Stimulated activated effector memory CD8-positive, alpha-beta T cell treated with anti-CD3 and anti-CD28 coated beads, Interleukin-12 subunit alpha, Interleukin-12 subunit beta, amount 100 ng/mL, for 72 hours (primary cell): ENCODE measurements around the gene ITGBL1.

Experiments used
- ATAC-seq: fragments of 150-1000 bp; cut with Tn5 transposase; 2 replicates; pipeline ENCODE4 v1.10.0; 2021
- DNase-seq, 2 donors: peaks; one replicate each; pipeline ENCODE4 v3.0.0; 2021 to 2022; ENCODE audit warnings: low spot score in 2 of 2
- H3K27ac Mint-ChIP-seq: one replicate; pipeline ENCODE4 v1.8.0; 2022; ENCODE audit warnings: mild to moderate bottlenecking, mixed read lengths
- H3K36me3 Mint-ChIP-seq: one replicate; pipeline ENCODE4 v1.8.0; 2022; ENCODE audit warnings: mild to moderate bottlenecking, mixed read lengths
- H3K4me1 Mint-ChIP-seq: one replicate; pipeline ENCODE4 v1.8.0; 2022; ENCODE audit warnings: mixed read lengths
- H3K4me3 Mint-ChIP-seq: one replicate; pipeline ENCODE4 v1.8.0; 2022; ENCODE audit warnings: mild to moderate bottlenecking, mixed read lengths
- H3K9me3 Mint-ChIP-seq: one replicate; pipeline ENCODE4 v1.8.0; 2022; ENCODE audit warnings: mixed read lengths

Gene ITGBL1

DNA sequence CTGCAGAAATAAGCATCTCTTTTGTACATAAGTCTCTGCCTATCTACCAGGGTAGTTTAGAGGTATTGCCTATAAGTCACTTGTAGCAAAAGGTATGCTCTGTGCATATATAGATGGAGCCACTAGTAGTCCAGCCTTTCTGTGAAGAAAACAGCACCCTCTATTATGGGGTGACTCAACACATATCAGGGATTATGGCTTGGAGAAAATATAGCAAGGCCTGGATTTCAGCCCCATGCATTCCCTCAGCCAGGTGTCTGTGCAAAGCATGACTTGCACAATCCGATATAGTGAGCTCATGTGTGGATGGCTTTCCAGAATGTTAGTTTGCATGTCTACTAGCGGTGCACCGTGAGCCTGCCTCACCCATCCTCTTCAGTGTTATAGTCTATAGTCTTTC is 22.7 kb upstream of the ITGBL1 start:
- Mint-ChIP-seq H3K4me1 (no peaks in the 10 kb centered on the region), H3K9me3 (no peaks in the 10 kb centered on the region), H3K4me3 (no peak overlapping the region), H3K27ac (no peak overlapping the region), H3K36me3 (no peaks in the 10 kb centered on the region)
- DNase-seq = no peak
- ATAC-seq = no peak

DNA sequence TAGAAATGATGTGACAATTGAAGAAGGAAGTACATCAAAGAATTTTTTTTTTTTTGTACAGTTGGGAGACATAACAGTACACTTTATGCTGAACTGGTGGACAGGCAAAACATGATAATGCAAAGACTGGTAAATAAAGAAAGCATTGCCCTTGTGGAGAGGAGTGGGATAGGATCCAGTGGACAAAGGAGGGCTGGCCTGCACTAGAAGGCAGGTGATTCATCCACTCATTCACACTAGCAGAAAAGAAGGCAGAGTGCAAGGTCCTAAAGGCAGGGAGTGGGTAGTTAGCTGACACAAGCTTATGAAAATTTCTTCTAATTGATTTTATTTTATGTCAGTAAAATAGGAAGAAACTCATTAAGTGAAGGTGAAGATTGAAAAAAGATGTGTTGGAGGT is 18.6 kb upstream of the ITGBL1 start:
- no peaks in the 10 kb centered on the region for H3K36me3 Mint-ChIP-seq
- no peaks in the 10 kb centered on the region for H3K9me3 Mint-ChIP-seq
- DNase-seq (no peak), ATAC-seq (no peak)
- no peak overlapping the region for H3K4me3 Mint-ChIP-seq
- H3K4me1 Mint-ChIP-seq = no peaks in the 10 kb centered on the region
- H3K27ac Mint-ChIP-seq = no peak overlapping the region

DNA sequence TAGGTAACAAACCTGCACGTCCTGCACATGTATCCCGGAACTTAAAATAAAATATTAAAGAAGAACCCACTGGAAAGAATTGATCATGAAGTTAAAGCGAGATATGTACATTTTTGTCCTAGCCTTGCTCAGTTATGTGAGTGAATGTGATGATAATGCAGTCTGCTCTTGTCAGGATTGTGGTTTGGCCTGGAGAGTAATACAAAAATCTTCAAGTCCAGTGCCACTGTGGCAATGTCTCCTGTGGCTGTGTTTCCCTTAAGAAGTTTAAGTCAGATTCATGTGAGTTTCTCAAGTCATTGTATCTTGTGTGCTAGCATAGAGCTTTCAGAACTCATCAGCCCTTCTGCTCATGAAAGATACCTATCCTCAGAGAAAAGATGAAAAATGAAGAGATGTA is 18.0 kb upstream of the ITGBL1 start:
- ATAC-seq = no peak
- Mint-ChIP-seq H3K36me3 (no peaks in the 10 kb centered on the region), H3K27ac (no peak overlapping the region), H3K9me3 (no peaks in the 10 kb centered on the region), H3K4me1 (no peaks in the 10 kb centered on the region), H3K4me3 (no peak overlapping the region)
- DNase-seq = no peak

DNA sequence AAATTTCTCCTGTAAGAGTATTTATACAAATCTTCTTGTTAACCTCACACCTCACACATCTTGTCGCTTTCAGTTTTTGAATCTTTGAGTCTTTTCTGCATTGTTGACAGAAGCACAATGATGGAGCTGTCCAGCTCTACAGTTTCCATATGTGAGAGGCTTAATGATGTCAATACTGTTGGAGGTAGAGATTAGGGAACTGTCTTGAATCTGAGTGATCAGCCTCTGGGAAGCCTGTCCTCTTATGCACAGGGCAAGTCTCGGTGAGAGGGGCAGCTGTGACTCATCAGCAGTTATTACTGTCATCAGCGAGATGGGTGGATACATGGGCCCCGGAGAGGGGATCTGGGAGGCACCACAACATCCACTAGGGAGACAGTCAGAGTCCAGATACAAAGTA is 4.6 kb upstream of the ITGBL1 start:
- H3K4me1 Mint-ChIP-seq = no peaks in the 10 kb centered on the region
- ATAC-seq (no peak), DNase-seq (no peak)
- no peaks in the 10 kb centered on the region for H3K36me3 Mint-ChIP-seq
- no peak overlapping the region for H3K4me3 Mint-ChIP-seq
- no peak overlapping the region for H3K27ac Mint-ChIP-seq
- no peaks in the 10 kb centered on the region for H3K9me3 Mint-ChIP-seq

DNA sequence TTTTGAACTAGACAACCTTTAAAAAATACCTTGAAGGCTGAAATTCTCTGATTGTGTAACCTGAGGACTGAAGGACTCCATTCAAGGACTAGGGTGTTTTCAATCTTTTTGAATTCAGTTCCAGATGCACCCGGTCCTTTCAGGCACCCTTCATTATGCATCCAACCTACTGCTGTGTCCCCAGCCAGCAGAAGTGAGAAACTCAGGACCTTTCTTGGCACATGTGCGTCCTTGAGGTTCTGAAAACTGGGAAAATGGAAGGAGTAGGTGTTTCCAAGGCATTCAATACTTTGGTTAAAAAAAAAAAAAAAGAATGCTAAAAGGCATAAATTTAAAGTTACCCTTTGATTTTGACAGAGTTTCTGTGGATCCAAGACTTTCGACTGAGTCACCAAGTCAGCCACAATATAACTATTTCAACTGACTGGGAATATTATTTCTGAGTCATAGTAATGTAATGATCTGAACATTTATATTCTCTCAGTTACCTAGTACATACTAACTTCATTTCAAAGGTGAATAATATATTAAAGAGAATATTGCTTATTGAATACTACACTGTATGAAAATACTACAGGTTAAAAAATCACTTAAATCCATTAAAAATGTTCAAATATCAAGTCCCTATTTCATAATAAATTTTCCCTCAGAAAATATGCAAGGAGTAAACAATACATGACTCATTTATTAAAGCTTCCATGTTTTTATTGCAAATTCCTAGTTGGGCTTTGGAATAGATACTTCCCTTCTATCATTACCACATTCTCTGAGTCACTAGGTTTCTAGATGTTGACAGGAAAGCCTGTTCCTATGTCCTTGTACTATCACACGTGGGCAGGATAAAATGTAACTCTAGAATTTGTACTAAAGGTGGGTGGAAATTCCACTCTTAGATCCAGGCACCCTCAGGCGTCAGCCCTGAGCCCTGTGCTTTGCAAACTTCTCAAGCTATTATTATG is 2.4 kb upstream of the ITGBL1 start:
- H3K4me3 Mint-ChIP-seq = no peak overlapping the region
- H3K27ac Mint-ChIP-seq = no peak overlapping the region
- no peak for DNase-seq
- H3K4me1 Mint-ChIP-seq = no peaks in the 10 kb centered on the region
- H3K36me3 Mint-ChIP-seq = no peaks in the 10 kb centered on the region
- ATAC-seq = no peak
- H3K9me3 Mint-ChIP-seq = no peaks in the 10 kb centered on the region

DNA sequence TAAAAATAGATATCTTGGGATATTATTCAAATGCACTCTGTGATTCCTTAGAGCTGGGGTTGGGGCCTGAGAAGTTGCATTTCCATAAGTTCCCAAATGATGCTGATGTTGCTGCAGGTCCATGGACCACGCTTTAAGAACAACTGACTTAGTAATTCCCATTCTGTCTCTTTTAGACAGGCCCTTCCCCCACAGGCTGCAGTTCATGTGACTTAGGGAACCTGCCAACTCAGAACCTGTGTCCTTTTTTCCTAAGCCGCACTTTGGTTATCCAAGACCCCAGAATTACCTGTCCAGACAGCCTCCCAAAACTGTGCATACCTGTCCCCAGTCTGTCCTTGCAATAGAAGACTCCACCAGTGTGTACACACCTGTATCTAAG is 1.7 kb upstream of the ITGBL1 start:
- Mint-ChIP-seq H3K4me1 (no peaks in the 10 kb centered on the region), H3K9me3 (no peaks in the 10 kb centered on the region), H3K4me3 (no peak overlapping the region), H3K27ac (no peak overlapping the region), H3K36me3 (no peaks in the 10 kb centered on the region)
- ATAC-seq (no peak), DNase-seq (no peak)

DNA sequence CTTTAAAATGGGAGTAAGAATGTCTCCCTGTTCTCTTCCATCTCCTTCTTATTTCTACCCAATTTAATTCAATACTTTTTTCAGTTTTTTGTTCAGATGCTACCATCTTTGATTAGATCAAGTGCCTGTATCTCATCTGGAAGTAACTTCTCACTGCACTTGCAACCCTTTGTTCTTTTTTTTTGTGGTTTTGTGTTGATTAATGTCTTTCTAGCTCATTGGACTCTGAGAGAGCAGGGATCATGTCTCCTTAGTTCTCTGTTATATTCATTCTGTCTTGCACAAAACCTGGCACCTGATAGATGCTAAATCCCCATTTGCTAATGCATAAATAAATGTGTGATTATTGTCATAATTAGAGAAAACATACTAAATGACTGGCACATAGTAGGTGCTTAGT is 834 bp upstream of the ITGBL1 start:
- Mint-ChIP-seq H3K4me3 (no peak overlapping the region), H3K9me3 (no peaks in the 10 kb centered on the region), H3K27ac (no peak overlapping the region), H3K36me3 (no peaks in the 10 kb centered on the region), H3K4me1 (no peaks in the 10 kb centered on the region)
- DNase-seq = no peak
- no peak for ATAC-seq

DNA sequence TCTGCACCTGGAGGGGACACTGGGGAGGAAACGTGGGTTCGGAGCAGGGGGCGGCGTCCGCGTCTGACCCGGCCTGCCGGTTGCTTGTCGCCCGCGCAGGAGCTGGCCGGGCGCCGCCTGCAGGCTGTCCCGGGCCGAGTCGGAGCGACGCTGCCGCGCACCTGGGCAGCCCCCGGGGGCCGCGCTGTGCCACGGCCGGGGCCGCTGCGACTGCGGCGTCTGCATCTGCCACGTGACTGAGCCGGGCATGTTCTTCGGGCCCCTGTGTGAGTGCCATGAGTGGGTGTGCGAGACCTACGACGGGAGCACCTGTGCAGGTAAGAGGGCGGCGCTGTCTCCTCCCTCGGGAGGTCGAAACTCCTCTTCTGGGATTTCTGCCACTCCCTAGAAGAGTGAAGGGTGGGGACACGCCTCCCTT is 1.3 kb downstream of the ITGBL1 start:
- peak overlapping the region; percentile 29 for H3K4me3 Mint-ChIP-seq
- DNase-seq (no peak), ATAC-seq (peak; percentile 57)
- H3K4me1 Mint-ChIP-seq = no peaks in the 10 kb centered on the region
- no peak overlapping the region for H3K27ac Mint-ChIP-seq
- H3K36me3 Mint-ChIP-seq = no peaks in the 10 kb centered on the region
- no peaks in the 10 kb centered on the region for H3K9me3 Mint-ChIP-seq

DNA sequence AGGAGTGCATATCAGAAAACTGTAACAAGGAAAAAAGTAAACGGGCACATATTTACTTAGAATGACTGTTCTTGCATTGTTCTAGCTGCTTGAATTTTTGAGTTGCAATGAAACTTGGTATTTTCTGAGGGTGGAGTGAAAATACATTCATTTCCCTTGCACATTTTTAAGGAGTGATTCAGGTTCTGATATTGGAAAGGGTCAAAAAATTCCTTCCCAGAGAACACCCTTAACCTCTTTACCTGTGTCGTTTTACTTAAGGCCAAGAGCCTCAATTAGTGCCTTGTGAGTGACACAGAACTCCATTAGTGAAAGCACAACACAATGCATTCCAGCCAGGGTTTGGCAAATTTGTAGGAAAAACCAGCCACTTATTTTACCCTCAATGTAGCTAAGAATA is 2.3 kb downstream of the ITGBL1 start:
- no peak for ATAC-seq
- Mint-ChIP-seq H3K4me3 (peak overlapping the region; percentile 29), H3K27ac (no peak overlapping the region), H3K36me3 (no peaks in the 10 kb centered on the region), H3K9me3 (no peaks in the 10 kb centered on the region), H3K4me1 (no peaks in the 10 kb centered on the region)
- DNase-seq = no peak

DNA sequence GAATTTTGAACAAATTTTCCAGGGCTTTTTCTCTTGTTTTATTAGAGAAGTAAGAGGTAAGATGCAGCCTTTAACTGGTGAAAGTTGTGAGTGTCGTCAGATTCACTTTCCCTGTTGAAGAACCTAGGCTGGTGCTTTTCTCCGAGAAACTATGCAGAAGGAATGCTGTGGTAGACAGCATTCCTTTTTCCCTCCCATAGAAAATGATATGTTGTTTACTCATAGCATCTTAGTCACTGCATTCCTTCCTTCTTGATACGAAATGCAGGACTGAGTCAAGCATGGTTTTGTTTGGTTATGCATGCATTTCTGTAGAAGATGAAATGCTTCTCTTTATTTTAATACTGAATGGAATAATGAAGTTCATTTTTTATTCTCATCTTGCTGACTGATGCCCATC is 3.4 kb downstream of the ITGBL1 start:
- Mint-ChIP-seq H3K27ac (no peak overlapping the region), H3K4me3 (no peak overlapping the region), H3K4me1 (no peaks in the 10 kb centered on the region), H3K9me3 (no peaks in the 10 kb centered on the region), H3K36me3 (no peaks in the 10 kb centered on the region)
- ATAC-seq (no peak), DNase-seq (no peak)

DNA sequence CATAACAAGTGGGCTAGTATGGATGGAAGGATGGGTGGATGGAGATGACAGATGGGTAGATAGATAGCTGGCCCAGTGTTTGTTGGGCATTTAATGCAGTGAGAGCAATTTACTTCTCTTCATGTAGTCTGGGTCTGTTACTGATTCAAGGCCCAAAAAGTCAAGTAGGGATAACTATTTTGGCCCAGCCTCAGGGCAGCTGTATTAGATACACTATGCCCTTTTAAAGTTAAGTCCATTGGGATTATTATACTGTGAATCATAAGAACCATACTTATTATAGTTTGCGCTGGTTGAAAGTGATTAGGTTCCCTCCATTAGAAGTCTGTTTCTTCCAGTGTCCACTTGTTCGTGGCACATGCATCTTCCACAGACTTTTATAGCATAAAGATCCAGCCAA is 4.7 kb downstream of the ITGBL1 start:
- no peaks in the 10 kb centered on the region for H3K4me1 Mint-ChIP-seq
- H3K4me3 Mint-ChIP-seq = no peak overlapping the region
- no peak overlapping the region for H3K27ac Mint-ChIP-seq
- H3K36me3 Mint-ChIP-seq = no peaks in the 10 kb centered on the region
- ATAC-seq = no peak
- no peaks in the 10 kb centered on the region for H3K9me3 Mint-ChIP-seq
- DNase-seq = no peak

DNA sequence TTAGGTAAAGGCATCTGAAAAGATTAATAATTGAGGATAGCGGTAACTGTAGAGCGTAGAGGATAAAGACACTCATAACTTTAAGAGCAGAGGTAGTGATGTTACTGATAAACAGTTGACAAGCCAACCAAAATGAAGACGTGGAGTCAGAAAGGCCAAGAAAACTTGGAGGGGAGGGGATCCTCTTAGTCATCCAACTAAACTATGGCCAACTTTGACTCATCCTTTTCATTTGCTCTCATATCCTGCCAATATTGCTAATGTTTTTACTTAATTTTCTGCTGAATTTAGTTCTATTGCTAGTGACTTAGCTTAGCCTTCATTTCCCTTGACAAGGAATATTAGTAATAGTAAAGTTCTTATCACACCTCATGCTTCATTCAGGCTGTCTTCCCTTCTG is 13.4 kb downstream of the ITGBL1 start:
- Mint-ChIP-seq H3K9me3 (no peaks in the 10 kb centered on the region), H3K36me3 (no peaks in the 10 kb centered on the region), H3K4me1 (no peaks in the 10 kb centered on the region), H3K27ac (no peak overlapping the region), H3K4me3 (no peak overlapping the region)
- ATAC-seq (peak; percentile 28), DNase-seq (no peak)

DNA sequence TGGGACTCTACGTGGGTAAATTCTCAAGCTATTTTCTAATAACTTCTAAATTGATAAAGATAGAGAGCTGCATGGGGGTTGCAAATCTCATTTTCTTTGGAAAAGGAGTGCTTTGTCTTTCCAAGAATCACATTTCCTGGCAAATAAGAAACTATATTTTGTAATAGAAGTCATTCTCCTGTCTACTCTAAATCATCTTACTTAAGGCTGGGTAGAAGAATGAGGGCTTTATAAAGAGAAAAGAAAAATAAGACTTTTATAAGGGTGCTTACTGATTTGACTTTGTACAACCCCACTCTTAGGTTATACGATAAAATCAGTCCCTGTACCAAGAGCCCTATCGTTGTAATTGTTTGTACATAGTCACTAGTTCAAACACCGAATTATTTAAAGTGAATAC is 14.9 kb downstream of the ITGBL1 start:
- H3K36me3 Mint-ChIP-seq = no peaks in the 10 kb centered on the region
- no peak overlapping the region for H3K4me3 Mint-ChIP-seq
- no peaks in the 10 kb centered on the region for H3K4me1 Mint-ChIP-seq
- H3K27ac Mint-ChIP-seq = no peak overlapping the region
- DNase-seq (no peak), ATAC-seq (no peak)
- no peaks in the 10 kb centered on the region for H3K9me3 Mint-ChIP-seq

DNA sequence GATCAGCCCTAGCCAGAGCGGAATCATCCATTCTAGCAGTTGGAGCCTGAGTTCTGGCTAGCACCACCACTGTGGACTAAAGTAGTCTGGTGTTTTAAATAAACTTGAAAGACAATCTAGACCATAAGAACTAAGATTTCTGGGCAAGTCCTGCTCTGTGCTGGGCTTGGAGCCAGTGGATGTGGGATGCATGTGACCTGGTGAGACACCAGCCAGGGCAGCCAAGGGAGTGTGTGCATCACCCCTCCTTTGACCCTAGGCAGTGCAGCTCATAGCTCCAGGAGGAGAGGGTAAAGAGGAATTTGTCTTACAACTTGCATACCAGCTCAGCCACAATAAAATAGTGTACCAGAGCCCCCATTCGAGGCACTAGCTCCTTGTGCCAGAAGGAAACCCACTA is 21.0 kb downstream of the ITGBL1 start:
- Mint-ChIP-seq H3K4me3 (no peak overlapping the region), H3K4me1 (no peaks in the 10 kb centered on the region), H3K27ac (no peak overlapping the region), H3K36me3 (no peaks in the 10 kb centered on the region), H3K9me3 (no peaks in the 10 kb centered on the region)
- DNase-seq (no peak), ATAC-seq (peak; percentile 16)

DNA sequence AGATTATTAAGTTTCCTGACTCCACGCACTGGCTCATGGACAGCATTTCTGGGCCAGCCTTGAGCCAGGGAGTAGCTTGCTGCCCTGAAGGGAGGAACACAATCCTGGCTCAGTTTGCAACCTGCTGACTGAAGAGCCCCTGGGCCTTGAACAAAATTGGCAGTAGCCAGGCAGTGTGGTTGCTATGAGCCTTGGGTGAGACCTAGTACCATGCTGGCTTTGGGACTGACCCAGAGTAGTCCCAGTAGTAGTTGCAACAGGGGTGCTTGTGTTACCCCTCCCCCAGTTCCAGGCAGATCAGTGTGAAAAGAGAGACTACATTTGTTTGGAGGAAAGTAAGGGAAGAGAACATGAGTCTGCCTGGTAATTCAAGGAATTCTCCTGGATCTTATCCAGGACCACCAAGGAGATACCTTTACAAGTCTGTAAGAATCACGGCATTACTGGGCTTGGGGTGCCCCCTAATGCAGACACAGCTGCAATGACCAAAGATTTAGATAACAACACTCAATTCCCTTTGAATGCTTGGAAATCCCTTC is 22.0 kb downstream of the ITGBL1 start:
- H3K36me3 Mint-ChIP-seq = no peaks in the 10 kb centered on the region
- H3K27ac Mint-ChIP-seq = no peak overlapping the region
- H3K9me3 Mint-ChIP-seq = no peaks in the 10 kb centered on the region
- ATAC-seq (peak; percentile 34), DNase-seq (no peak)
- no peaks in the 10 kb centered on the region for H3K4me1 Mint-ChIP-seq
- H3K4me3 Mint-ChIP-seq = no peak overlapping the region

DNA sequence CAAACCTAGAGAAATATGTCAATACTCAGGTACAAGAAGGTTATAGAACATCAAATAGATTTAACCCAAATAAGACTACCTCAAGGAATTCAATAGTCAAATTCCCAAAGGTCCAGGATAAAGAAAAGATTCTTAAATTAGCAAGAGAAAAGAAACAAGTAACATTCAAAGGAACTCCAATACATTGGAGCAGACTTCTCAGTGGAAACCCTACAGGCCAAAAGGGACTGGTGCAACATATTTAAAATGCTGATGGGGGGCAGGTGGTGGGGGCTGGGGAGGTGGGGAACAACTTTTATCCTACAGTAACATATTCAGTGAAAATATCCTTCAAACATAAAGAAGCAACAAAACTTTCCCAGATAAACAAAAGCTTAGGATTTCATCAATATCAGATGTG is 23.1 kb downstream of the ITGBL1 start:
- no peak for DNase-seq
- no peaks in the 10 kb centered on the region for H3K9me3 Mint-ChIP-seq
- H3K4me3 Mint-ChIP-seq = no peak overlapping the region
- H3K36me3 Mint-ChIP-seq = no peaks in the 10 kb centered on the region
- ATAC-seq = no peak
- no peak overlapping the region for H3K27ac Mint-ChIP-seq
- no peaks in the 10 kb centered on the region for H3K4me1 Mint-ChIP-seq
